GM12878 (cell line): ENCODE data around the gene ELN. TPM values are rescaled to one million over a fixed set of nuclear protein-coding genes. Genes with fewer than 3 reads are reported as not detected.

Experiments
- ATAC-seq: fragments of 200-7000 bp; cut with Tn5 transposase; 3 replicates; pipeline ENCODE4 v1.9.1; 2020; ENCODE audit warnings: mild to moderate bottlenecking, moderate library complexity
- BruUV-seq: library from RNA; stranded (reverse); fragments of 400-500 nt; replicated peaks from 2 replicates; lab custom pipeline; 2021; lab: Mats Ljungman, UMichigan
- CTCF ChIA-PET: fragments of 300-600 bp; sonication (Branson Sonifier 250); formaldehyde crosslinking; extraction: SDS; loops from one replicate; lab custom pipeline; 2021; ENCODE audit warnings: inconsistent platforms; lab: Yijun Ruan, JAX
- POLR2A ChIA-PET: fragments of 350-600 bp; formaldehyde crosslinking; extraction: SDS; loops from one replicate; lab custom pipeline; 2021; ENCODE audit warnings: inconsistent platforms; lab: Charles Lee
- RAD21 ChIA-PET: fragments of 300-600 bp; sonication (Branson Sonifier 250); formaldehyde crosslinking; loops from one replicate; lab custom pipeline; 2023; ENCODE audit warnings: antibody characterized with exemption; ENCODE audit not compliant: unreplicated experiment; lab: Charles Lee
- SMC1A ChIA-PET: fragments of 300-600 bp; sonication (Branson Sonifier 250); formaldehyde crosslinking; loops from one replicate; lab custom pipeline; 2023; ENCODE audit not compliant: unreplicated experiment, uncharacterized antibody; lab: Charles Lee
- DNase-seq: peaks from one replicate; pipeline ENCODE4 v3.0.0-alpha.2; 2011; ENCODE audit warnings: low read depth, low spot score
- FAIRE-seq: peaks from 3 replicates; lab custom pipeline; 2011; peaks lifted over from hg19 to GRCh38; lab: Jason Lieb, UNC
- H2AFZ ChIP-seq: 2 replicates; pipeline ENCODE4 v1.6.0; 2011; ENCODE audit warnings: low read depth, low read length, control low read depth; ENCODE audit not compliant: control insufficient read depth
- H3K27ac ChIP-seq: 2 replicates; pipeline ENCODE4 v1.5.1; 2011; ENCODE audit warnings: control low read depth; ENCODE audit not compliant: control insufficient read depth, insufficient read depth
- H3K27me3 ChIP-seq, 2 experiments: replicated peaks in 1 of 2; 2 replicates each; pipeline versions ENCODE4 v1.6.0 to v1.6.1; 2011; ENCODE audit warnings: low read length in 1 of 2; ENCODE audit not compliant: control insufficient read depth in 2 of 2, insufficient read depth in 2 of 2
- H3K36me3 ChIP-seq, 2 experiments: 2 replicates each; pipeline ENCODE4 v1.5.1; 2011; ENCODE audit warnings: low read length in 1 of 2; ENCODE audit not compliant: control insufficient read depth in 2 of 2, insufficient read depth in 2 of 2
- H3K4me1 ChIP-seq: 2 replicates; pipeline ENCODE4 v1.6.1; 2011; ENCODE audit warnings: mild to moderate bottlenecking, low read length, moderate library complexity, mixed read lengths; ENCODE audit not compliant: control insufficient read depth, insufficient read depth
- H3K4me2 ChIP-seq: 2 replicates; pipeline ENCODE4 v1.6.0; 2011; ENCODE audit warnings: control low read depth; ENCODE audit not compliant: control insufficient read depth, insufficient read depth
- H3K4me3 ChIP-seq: fragments of 200-600 bp; sonication (generic); 2 replicates; pipeline ENCODE4 v1.5.1; 2016
- H3K79me2 ChIP-seq: 2 replicates; pipeline ENCODE4 v1.6.0; 2011; ENCODE audit warnings: low read length; ENCODE audit not compliant: control insufficient read depth, insufficient read depth
- H3K9ac ChIP-seq: 2 replicates; pipeline ENCODE4 v1.8.0; 2011; ENCODE audit warnings: low read length, control low read depth, mixed read lengths; ENCODE audit not compliant: control insufficient read depth, insufficient read depth
- H3K9me3 ChIP-seq: replicated peaks from 3 replicates; pipeline ENCODE4 v1.5.1; 2011; ENCODE audit warnings: mild to moderate bottlenecking, low read length; ENCODE audit not compliant: control insufficient read depth, insufficient read depth
- H4K20me1 ChIP-seq: 2 replicates; pipeline ENCODE4 v1.6.0; 2011; ENCODE audit not compliant: control insufficient read depth, insufficient read depth
- BCLAF1 ChIP-seq: fragments of 450-650 bp; IDR thresholded peaks from 2 replicates; pipeline ENCODE4 v1.6.1; 2017; ENCODE audit warnings: antibody characterized with exemption, mild to moderate bottlenecking, moderate library complexity
- BHLHE40 ChIP-seq, 2 experiments: fragments of 450-650 bp in 1 of 2; IDR thresholded peaks; 2 replicates each; pipeline ENCODE4 v1.6.1; 2011 to 2017; ENCODE audit warnings: low read depth in 2 of 2, borderline replicate concordance in 1 of 2, improper control_type of control experiment in 1 of 2, low read length in 1 of 2, mild to moderate bottlenecking in 1 of 2
- BRCA1 ChIP-seq: IDR thresholded peaks from 2 replicates; pipeline ENCODE4 v1.6.1; 2011; ENCODE audit warnings: low read depth, low read length, improper control_type of control experiment
- CBX3 ChIP-seq: fragments of 200-600 bp; sonication (generic); IDR thresholded peaks from 2 replicates; pipeline ENCODE4 v1.6.1; 2016; ENCODE audit warnings: low read depth, borderline replicate concordance
- EGR1 ChIP-seq, 2 experiments: IDR thresholded peaks; 1 replicate in 1 of 2; 2 replicates in 1 of 2; pipeline ENCODE4 v1.6.1; 2011 to 2012; ENCODE audit warnings: low read depth in 2 of 2, low read length in 2 of 2, borderline replicate concordance in 1 of 2, mild to moderate bottlenecking in 1 of 2, moderate library complexity in 1 of 2
- GATAD2B ChIP-seq: fragments of 450-650 bp; conservative IDR thresholded peaks from 2 replicates; pipeline ENCODE4 v1.6.1; 2017; ENCODE audit warnings: low read depth, mild to moderate bottlenecking, moderate library complexity
- MTA2 ChIP-seq: fragments of 450-650 bp; IDR thresholded peaks from 2 replicates; pipeline ENCODE4 v1.6.1; 2016; ENCODE audit warnings: low read depth, mild to moderate bottlenecking, moderate library complexity
- MTA3 ChIP-seq: IDR thresholded peaks from 2 replicates; pipeline ENCODE4 v1.6.1; 2012; ENCODE audit warnings: low read length, inconsistent platforms, borderline replicate concordance
- NFYB ChIP-seq: IDR thresholded peaks from 2 replicates; pipeline ENCODE4 v1.6.1; 2011; ENCODE audit warnings: low read depth, mild to moderate bottlenecking, low read length, improper control_type of control experiment, moderate library complexity; ENCODE audit not compliant: insufficient read depth
- NR2C1 ChIP-seq: fragments of 450-650 bp; IDR thresholded peaks from 2 replicates; pipeline ENCODE4 v1.6.1; 2017; ENCODE audit warnings: antibody characterized with exemption, mild to moderate bottlenecking, moderate library complexity
- RAD21 ChIP-seq: IDR thresholded peaks from 2 replicates; pipeline ENCODE4 v1.6.1; 2011; ENCODE audit warnings: mild to moderate bottlenecking, low read depth, low read length, moderate library complexity; ENCODE audit not compliant: insufficient read depth
- SMC3 ChIP-seq: IDR thresholded peaks from 2 replicates; pipeline ENCODE4 v1.6.1; 2011; ENCODE audit warnings: low read length, improper control_type of control experiment, borderline replicate concordance
- SUPT20H ChIP-seq: IDR thresholded peaks from 2 replicates; pipeline ENCODE4 v1.6.1; 2011; ENCODE audit warnings: low read depth, mild to moderate bottlenecking, low read length, moderate library complexity, borderline replicate concordance; ENCODE audit not compliant: control insufficient read depth
- WGBS: methylation state at CpG from one replicate; pipeline ENCODE4 v1.1.6; 2016; ENCODE audit warnings: low lambda C conversion rate; ENCODE audit not compliant: insufficient replicate concordance, insufficient coverage; ENCODE audit errors: missing lambda C conversion rate; 5-methylcytosine and 5-hydroxymethylcytosine counted together
- in situ Hi-C: fragments of 300-500 bp; cut with MboI; formaldehyde crosslinking; loops from 9 replicates; pipeline ENCODE4 v1.14.3; 2018; ENCODE audit warnings: mixed read lengths
- intact Hi-C: fragments of 100-400 bp; cut with micrococcal nuclease; formaldehyde crosslinking; loops from one replicate; pipeline ENCODE4 v1.14.2; 2022; ENCODE audit not compliant: unreplicated experiment
- polyA plus RNA-seq, 11 experiments: library from polyadenylated mRNA; depleted of rRNA in 4 of 11; unstranded in 6 of 11; stranded (reverse) in 5 of 11; fragments of >200 nt; fragmentation: Nextera tagmentation in 4 of 11; fragmentation: Illumina TruSeq in 1 of 11; extraction: Ambion mirVana in 4 of 11; extraction: Trizol in 1 of 11; gene quantifications; 1 replicate in 1 of 11; 2 replicates in 10 of 11; pipeline versions ENCODE4 v1.2.1 to v1.2.3, GENCODE V29; 2011 to 2016; ENCODE audit warnings: inconsistent platforms in 2 of 11, missing spikeins in 2 of 11, low read depth in 1 of 11
- total RNA-seq, 4 experiments: library from RNA; depleted of rRNA in 3 of 4; stranded (reverse); fragments of >200 nt in 3 of 4; fragmentation: Illumina TruSeq in 1 of 4; extraction: Trizol in 1 of 4; gene quantifications; 2 replicates each; pipeline versions ENCODE4 v1.2.1 to v1.2.3, GENCODE V29; 2013 to 2021
- TF ChIP-seq, protein P1 (sequence below), 3 experiments: IDR thresholded peaks in 2 of 3; conservative IDR thresholded peaks in 1 of 3; 2 replicates each; pipeline ENCODE4 v1.5.1; 2011; ENCODE audit warnings: low read depth in 3 of 3, low read length in 3 of 3, mild to moderate bottlenecking in 3 of 3, control low read depth in 2 of 3, moderate library complexity in 2 of 3, inconsistent platforms in 1 of 3, mixed read lengths in 1 of 3; ENCODE audit not compliant: control insufficient read depth in 2 of 3, insufficient read depth in 1 of 3; ENCODE audit errors: extremely low read depth in 1 of 3

Gene ELN
- total and polyA plus RNA-seq, 10 of the 15 experiments (the other 5 are each of a cell fraction or from before 2014, with no cell fraction given): 0.08 to 0.27 (median 0.23) TPM; not detected in 7

DNA sequence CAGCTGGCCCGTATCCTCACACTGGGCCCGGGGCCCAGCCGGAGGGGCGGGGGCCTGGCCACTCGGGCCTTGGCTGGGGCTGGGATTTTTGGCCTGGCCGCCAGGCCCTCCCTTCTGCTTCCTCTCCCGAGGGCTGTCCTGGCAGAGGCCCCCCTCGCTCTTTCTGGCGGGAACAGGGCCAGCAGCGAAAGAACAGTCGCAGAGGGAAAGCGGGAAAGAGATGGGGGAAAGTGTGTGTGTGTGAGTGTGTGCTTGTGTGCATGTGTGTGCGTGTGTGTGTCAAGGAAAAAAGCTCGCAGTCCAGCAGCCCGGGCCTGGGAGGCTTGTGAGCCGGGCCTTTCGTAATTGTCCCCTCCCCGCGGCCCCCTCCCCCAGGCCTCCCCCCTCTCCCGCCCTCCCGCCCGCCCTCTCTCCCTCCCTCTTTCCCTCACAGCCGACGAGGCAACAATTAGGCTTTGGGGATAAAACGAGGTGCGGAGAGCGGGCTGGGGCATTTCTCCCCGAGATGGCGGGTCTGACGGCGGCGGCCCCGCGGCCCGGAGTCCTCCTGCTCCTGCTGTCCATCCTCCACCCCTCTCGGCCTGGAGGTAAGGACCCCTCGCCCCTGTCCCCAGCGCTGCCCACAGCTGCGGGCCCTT, at the start of gene ELN (continued):
- TF ChIP-seq BCLAF1 (no peak), SUPT20H (no peak)

- FAIRE-seq (peak; percentile 84), ATAC-seq (peak; percentile 99), DNase-seq (peak; percentile 45)
- ChIA-PET CTCF (interaction anchor here (0.8 to 1.7 kb wide), 23 partner anchors 9 to 422 kb away, joined by 3 to 8 read pairs (median 3); partner anchors contain the start of genes ABHD11 and METTL27), POLR2A (no interaction called here), SMC1A (interaction anchor here (1.2 to 1.4 kb wide), 2 partner anchors 9 to 124 kb away, joined by 3 to 4 read pairs; no protein-coding TSS in a partner anchor), RAD21 (interaction anchor here (0.5 to 2.2 kb wide), 9 partner anchors 9 to 154 kb away, joined by 3 to 8 read pairs (median 4); partner anchors contain the start of gene METTL27)
- Histone ChIP-seq H3K4me1 (no peaks in the 10 kb centered on the region), H3K4me2 (no peak overlapping the region), H3K27me3 (no peaks in the 10 kb centered on the region), H2AFZ (no peak overlapping the region), H3K9me3 (no peaks in the 10 kb centered on the region), H3K4me3 (no peak overlapping the region), H3K36me3 (no peaks in the 10 kb centered on the region), H3K9ac (no peak overlapping the region), H3K27ac (no peak overlapping the region), H4K20me1 (no peaks in the 10 kb centered on the region), H3K79me2 (no peaks in the 10 kb centered on the region)
- WGBS: 36% methylated on average over 24 of the region's 24 CpGs
- intact Hi-C loops: loop anchor here (2.0 kb wide), 1 partner anchor 110 kb away; no protein-coding TSS in a partner anchor
- BruUV-seq: no TSS peak
- in situ Hi-C loops: no loop called here
- TF ChIP-seq EGR1 (IDR thresholded peaks at IDR 0.05; ENCODE audit: borderline replicate concordance in 1 of 2, low read depth in 2 of 2, low read length in 2 of 2) (no peak), RAD21 (peak; percentile 42; the same call in 1 of the 2 replicates), NR2C1 (0 out of 2 replicates have a peak, but pooled peaks have one; percentile 12), BRCA1 (no peak), MTA2 (peak; percentile 34; the same call in 1 of the 2 replicates), SMC3 (peak; percentile 53; the same call in 1 of the 2 replicates), GATAD2B (0 out of 2 replicates have a peak, but pooled peaks have one; percentile 36), NFYB (no peak), BHLHE40 (IDR thresholded peaks at IDR 0.05; ENCODE audit: borderline replicate concordance in 1 of 2, low read depth in 2 of 2, low read length in 1 of 2) (peak in 1 of 2 experiments; percentile 44; a peak in 1 of 4 replicates), CBX3 (no peak), MTA3 (no peak)
- TF ChIP-seq, protein P1, sequence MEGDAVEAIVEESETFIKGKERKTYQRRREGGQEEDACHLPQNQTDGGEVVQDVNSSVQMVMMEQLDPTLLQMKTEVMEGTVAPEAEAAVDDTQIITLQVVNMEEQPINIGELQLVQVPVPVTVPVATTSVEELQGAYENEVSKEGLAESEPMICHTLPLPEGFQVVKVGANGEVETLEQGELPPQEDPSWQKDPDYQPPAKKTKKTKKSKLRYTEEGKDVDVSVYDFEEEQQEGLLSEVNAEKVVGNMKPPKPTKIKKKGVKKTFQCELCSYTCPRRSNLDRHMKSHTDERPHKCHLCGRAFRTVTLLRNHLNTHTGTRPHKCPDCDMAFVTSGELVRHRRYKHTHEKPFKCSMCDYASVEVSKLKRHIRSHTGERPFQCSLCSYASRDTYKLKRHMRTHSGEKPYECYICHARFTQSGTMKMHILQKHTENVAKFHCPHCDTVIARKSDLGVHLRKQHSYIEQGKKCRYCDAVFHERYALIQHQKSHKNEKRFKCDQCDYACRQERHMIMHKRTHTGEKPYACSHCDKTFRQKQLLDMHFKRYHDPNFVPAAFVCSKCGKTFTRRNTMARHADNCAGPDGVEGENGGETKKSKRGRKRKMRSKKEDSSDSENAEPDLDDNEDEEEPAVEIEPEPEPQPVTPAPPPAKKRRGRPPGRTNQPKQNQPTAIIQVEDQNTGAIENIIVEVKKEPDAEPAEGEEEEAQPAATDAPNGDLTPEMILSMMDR (IDR thresholded peaks at IDR 0.05 in 2 of 3, conservative IDR thresholded peaks at IDR 0.05 in 1 of 3; ENCODE audit: control insufficient read depth in 2 of 3, extremely low read depth in 1 of 3, insufficient read depth in 1 of 3, low read depth in 3 of 3, low read length in 3 of 3): peak; percentile 48 to 76 (median 76)
Measured at GRCh38 chr7:73978661-73979563, 49.1 kb upstream of the ELN start.
